Skin of body (tissue), 2 donors: Measurements from ENCODE around the gene TIE1. TPM values are rescaled to one million over a fixed set of nuclear protein-coding genes. Genes with fewer than 3 reads are reported as not detected.
A peak's percentile ranks its signal among the peaks of the same experiment; 100 is the strongest.

Experiments used
- DNase-seq: peaks from one replicate; lab custom pipeline; 2025; lab: John Stamatoyannopoulos, UW
- total RNA-seq: library from RNA; depleted of rRNA; stranded (reverse); fragments of >200 nt; gene quantifications from one replicate; pipeline ENCODE4 v1.2.3, GENCODE V29; 2014

Gene TIE1
- total RNA-seq = 19.5 TPM

DNA sequence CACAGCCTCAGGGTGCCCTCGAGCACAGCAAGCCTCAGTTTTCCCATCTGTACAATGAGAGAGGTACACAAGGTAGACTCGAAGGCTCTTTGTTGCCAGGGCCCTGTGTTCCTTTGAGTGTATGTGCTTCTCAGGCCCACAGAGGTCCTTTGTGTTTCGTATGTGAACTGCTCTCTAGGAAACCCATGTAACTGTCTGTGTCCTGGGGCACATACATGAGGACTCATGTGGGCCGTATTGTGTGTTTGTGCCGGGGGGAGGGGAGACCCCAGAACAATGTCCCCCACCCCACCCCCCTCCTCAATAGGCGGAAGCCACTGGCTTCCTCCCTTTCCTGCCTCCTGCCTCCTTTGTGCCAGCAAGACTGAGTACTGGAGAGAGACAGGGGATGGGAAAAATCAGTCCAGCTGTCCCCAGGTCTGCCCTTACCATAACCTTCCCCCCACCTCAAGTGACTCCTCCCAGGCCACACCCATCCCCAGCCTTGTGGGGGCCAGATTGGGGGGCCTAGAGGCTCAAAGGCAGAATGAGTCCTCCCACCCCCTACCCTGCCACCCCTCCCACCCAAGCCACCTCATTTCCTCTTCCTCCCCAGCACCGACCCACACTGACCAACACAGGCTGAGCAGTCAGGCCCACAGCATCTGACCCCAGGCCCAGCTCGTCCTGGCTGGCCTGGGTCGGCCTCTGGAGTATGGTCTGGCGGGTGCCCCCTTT lies at the start of gene TIE1:
TSS of gene TIE1 (plus strand) at position 605 of the 717 bp plus-strand sequence. CDS start at position 695, 90 bp downstream.
- peak; percentile 21 for DNase-seq

DNA sequence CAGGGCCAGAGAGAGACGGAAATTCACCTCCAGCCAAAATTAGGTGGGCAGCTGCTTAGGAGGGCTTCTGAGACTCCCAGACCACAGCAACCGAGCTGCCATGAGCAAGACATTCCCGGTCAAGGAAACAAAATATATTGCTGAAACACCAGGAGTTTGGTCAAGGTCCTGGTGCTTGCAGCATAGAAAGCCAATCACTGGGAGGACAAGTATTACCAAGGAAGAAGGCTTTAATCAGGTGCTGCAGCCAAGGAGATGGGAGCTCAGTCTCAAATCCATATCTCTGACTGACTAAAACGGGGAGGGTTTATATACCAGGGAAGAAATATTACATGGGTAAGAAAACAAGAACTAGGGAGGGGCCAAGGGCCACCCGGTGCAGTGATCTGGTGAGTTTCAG lies 49.8 kb upstream of the TIE1 start:
- no peak for DNase-seq

DNA sequence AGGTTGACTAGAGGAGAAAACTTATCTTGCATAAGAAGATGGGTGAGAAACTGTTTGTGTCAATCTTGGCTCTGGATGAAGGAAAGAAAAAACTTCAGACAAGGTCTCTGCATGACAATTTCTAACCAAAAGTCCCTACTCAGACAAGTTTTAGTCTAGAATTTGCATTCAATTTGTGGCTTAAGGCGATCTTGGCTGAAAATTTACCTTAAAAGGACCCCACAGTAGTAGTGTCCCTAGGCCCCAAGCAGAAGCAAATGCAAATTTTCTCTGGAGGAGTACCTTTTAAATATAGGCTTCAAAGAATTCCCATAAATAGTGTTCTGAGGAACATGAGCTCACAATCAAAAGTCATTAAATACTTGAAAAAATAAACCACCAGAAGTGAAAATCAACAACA lies 48.6 kb upstream of the TIE1 start:
- no peak for DNase-seq

GRCh38 chr1:43253173-43253572 lies 47.6 kb upstream of the TIE1 start:
- DNase-seq = no peak

- DNase-seq = no peak
Measured at GRCh38 chr1:43253876-43254275, 46.9 kb upstream of the TIE1 start.

DNA sequence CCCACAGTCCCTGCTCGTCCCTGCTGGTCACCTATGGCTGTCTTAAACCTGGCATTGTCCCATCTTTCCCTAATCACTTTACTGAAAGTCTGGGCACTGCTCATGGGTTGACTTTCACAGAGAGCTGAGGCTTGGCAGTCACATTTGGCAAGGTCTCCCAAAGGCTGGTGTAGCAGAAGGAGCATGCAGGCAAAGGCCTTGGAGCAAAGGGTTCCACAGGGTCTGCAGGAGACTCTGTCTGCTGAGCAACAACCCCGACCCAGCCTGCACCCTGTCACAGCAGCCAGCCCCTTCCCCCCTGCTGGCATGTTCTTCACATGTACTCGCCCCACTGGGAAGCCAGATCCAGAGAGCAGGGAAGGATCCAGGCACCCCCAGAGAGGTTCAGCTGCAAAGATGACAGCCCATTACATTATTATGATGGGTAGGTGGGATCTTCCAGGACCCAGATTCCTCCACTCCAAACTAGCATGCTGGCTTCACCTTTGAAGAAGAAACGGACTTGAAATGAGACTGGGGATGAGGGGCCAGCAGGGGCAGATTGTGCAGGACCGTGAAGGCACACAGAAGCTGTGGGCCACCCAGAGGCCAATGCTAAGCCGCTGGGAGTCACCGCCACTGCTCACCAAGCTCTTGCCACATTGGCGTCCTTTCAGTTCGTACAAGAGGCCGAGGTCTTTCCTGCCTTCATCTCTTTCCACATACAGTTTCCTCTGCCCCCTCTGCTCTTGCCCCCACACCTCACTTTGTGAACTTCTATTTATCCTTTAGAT lies 45.2 kb upstream of the TIE1 start:
- no peak for DNase-seq

DNA sequence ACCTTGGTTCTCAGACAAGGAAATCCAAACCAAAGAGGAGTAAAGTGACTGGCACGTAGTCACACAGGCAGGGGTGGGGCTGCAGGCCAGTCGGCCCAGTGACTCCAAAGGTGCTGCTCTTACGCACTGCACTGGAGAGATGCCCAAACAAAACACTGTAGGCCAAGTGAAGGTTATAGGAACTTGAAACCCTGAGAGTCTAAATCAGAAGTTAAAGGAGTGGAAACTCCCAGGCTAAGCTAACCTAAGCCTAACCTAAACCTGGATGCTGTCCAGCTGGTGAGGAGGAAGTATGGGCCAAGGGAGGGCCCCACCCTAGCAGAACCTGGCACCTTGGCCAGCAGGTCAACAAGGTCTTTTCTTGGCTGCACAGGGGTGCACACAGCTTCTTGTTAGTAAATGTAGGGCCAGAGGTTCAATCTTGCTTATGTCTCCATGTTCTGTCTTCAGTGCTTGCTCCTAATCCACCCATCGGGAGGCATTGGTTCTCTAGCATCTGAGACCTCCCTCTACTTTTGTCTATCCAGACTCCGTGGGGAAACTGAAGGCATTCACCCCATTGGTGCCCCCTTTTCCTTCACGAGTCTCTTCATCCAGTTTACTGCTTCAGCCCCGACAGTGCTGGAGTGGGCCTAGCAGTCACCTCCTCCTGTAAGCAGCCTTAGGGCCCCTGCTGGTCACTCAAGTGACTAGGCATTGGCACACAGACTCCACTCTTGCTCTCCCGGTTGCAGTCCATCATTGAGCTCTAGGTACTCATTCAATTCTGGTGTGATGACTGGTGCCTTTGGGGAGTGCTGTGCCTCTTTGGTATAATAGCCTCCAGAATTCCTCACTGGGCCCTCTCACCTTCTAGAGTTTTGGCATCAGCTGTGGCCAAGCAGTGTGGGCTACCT lies 43.9 kb upstream of the TIE1 start:
- no peak for DNase-seq

- DNase-seq = no peak
Measured at GRCh38 chr1:43258370-43258769, 42.4 kb upstream of the TIE1 start.

DNA sequence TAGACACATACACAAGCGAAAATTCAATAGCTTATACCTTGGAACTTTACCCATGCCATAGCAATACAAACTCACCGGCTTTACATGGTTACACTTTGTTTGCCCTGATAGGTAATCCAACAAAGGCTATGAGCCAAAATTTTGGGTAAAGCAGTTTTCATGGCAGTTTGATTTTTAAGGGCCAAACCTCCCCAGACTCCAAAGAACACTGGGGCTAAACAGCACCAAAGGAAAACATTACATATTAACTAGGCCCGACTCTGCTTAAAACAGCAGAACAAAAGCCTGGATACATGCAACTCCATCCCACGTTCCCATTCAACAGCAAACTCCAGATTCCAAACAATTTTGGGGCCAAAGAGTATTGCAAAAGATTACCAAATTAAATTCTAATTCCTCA lies 35.4 kb upstream of the TIE1 start:
- no peak for DNase-seq

- no peak for DNase-seq
Measured at GRCh38 chr1:43266881-43267280, 33.9 kb upstream of the TIE1 start.

GRCh38 chr1:43267291-43267805 lies 33.4 kb upstream of the TIE1 start:
- DNase-seq = no peak

GRCh38 chr1:43267818-43268425 lies 32.9 kb upstream of the TIE1 start:
- DNase-seq = no peak

DNA sequence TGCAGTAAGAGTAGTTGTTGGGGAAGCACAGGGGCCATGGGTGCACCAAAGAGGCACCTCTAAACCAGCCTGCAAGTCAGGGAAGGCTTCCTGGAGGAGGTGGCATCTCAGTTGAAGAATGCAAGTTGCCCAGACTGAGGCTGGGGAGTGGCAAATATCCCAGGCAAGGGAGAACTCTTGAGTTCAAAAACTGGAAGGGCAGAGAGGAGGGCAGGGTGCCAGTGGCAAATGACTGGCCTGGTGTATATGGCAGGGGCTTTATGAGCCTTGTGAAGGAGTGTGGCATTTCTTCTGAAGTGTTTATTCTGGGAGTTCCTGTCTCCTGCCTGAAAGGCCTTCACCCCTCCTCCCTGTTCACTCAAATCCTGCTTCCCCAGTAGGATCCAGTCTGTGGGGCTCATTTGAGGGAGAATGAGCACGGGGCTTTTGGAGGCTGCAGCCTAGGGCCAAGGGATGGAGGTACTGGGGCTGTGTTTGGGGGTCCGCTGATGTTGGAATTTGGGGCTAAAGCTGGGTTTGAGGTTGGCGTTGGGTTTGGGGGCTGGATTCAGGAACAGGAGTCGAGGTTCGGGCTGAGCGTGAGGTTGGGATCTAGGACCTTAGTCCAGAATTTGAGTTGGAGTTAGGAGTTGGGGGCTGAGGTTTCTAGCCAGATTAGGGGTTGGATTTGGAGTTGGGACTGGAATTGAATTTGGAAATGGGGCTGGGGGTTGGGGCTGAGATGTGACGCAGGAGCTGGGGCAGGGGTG lies 31.0 kb upstream of the TIE1 start, which contains the start of gene TMEM125:
TSS of gene TMEM125 (plus strand) at position 357 of the 749 bp plus-strand sequence. CDS start 2,740 bp downstream, outside the sequence.
- DNase-seq = no peak

- DNase-seq = no peak
Measured at GRCh38 chr1:43270421-43271095, 30.2 kb upstream of the TIE1 start.

DNA sequence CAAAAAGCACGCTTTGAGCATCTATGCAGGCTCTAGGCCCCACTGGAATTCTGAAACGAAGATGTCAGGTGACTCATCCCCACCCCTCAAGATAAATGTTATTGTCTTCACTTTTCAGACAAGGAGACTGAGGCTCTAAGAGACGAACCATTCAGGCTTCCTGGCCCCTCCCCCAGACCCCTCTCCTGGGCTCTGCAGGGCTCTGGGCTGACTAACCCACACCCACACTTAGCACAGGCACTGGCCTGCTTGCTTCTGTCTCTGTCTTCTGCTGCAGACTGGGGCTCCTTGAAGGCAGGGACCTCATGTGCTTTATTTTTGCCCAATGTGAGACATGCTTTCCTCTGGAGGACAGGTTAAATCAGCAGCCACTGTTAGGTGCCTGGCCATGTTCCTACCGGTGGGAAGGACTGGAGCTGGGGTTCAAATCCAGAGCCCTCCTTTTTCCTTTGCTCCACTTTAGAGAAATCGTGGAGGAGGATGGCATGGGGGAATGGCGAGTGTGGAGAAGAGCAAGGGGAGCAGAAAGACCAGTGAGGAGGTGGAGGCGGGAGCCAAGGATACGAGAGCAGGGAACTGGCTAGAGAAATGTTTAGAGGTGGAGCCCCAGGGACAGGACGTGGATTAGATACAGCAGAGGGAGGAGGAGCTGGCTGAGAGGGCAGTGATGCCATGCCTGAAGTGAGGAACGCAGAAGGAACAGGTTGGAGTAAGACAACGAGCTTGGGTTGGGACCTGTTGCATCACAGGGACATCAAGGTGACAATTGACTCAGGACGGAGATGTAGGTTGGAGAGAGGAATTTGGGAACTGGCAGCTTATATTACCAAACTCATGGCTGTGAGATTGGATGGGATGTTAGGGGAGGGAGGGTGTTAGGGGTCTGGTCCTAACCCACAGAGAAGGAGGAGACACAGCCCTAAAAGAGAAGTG lies 29.3 kb upstream of the TIE1 start:
- no peak for DNase-seq

GRCh38 chr1:43272161-43272560 lies 28.6 kb upstream of the TIE1 start:
- DNase-seq = no peak

DNA sequence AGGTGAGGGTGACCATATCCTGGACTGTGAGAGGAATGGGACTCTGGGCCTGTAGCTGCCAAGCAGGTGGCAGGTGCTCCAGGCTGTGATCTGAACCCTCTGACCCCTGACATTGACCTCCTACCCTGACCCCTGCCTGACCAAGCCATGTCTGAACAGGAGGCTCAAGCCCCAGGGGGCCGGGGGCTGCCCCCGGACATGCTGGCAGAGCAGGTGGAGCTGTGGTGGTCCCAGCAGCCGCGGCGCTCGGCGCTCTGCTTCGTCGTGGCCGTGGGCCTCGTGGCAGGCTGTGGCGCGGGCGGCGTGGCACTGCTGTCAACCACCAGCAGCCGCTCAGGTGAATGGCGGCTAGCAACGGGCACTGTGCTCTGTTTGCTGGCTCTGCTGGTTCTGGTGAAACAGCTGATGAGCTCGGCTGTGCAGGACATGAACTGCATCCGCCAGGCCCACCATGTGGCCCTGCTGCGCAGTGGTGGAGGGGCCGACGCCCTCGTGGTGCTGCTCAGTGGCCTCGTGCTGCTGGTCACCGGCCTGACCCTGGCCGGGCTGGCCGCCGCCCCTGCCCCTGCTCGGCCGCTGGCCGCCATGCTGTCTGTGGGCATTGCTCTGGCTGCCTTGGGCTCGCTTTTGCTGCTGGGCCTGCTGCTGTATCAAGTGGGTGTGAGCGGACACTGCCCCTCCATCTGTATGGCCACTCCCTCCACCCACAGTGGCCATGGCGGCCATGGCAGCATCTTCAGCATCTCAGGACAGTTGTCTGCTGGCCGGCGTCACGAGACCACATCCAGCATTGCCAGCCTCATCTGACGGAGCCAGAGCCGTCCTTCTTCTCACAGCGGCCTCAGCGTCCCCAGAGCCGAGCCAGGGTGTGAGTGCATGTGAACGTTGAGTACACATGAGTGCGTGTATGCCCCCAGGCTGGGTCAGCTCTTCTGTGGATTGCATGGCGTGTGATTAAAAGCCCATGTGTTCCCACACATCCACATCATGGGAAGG lies 27.9 kb upstream of the TIE1 start:
- DNase-seq = no peak
